Retina (tissue), 1 donor: Measurements from ENCODE around the gene OR8G1.
"Not testable (repeated sequence)": the region's sequence is repeated elsewhere in the genome, so short reads cannot be mapped to it uniquely, and the experiment has no call there.

Experiments
- DNase-seq: peaks from one replicate; pipeline ENCODE4 v3.0.0-alpha.2; 2016

The OR8G1 gene

DNA sequence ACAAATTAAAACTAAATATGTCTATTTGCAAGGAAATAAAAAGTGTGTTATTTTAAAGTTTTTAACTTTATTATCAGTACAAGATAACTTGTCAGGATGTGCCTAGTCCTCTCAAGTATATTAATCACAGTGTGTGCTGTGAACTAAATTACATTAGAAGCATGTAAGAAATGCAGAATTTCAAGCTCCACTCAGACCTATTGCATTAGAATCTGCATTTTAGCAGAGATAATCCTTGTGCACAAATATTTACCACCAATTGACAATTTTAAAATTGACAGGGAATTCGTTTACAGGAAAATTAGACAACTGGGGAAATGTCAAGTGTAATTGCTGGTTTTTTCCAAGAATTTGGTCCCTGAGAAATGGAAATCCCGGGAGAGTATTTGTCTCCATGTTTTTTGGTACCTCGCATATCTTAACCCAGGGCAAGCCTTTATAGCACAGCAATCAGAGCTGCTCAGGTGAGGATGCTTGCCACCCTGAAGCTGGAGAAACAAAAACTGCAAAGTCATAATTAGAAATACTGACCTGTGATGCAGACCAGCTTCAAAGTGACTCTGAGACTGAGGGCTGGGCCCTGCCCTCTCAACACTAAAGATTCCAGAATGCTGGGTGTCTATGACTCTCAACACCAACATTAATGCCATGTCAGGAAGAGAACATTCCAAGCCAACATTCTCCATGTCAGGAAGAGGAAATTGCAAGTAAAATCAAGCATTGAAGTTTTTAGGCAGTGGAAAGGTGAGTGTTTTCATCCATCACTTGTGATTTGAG lies at the start of gene OR8G1:
Gene OR8G1 (plus strand): TSS at position 475 of the 777 bp plus-strand sequence. CDS start 8,581 bp downstream, outside the sequence.
- no peak for DNase-seq

DNA sequence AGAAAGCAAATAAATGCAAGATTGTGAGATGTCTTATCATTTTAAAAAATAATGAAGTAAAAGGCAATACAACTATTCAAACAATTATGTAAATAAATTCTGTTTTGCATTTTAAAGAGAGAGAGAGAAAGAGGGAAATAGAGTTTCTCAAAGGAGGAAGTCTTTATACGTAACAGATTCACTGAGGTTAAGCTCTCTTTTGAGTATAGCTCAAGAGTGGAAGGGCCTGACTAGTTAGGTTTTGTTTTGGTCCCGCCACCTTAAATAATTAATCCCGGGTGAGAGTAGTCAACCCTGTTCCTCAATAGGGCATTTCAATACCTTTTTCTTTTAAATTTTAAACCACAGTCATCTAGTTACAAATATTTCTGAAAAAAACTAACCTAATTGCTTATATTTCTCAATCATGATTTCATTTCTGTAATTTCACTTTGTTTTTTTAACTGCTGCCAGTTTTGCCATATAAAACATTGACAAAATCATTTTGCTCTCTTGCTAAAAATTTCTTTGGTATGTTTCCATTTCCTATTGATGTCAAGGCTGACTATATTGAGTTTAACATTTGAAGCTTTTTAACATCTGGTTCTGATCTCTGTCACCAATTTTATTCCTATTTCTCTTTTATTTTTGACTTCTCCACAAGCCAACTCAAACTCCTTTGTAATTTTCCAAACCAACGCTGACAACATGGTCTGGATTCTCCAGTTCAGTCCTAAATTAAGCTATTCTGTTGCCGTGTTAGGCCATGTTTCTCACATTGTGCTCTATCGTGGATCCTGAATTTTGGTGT lies 47.5 kb upstream of the OR8G1 start:
- DNase-seq, result no peak

- DNase-seq, result no peak
Measured at GRCh38 chr11:124194293-124195188, 46.4 kb upstream of the OR8G1 start.

DNA sequence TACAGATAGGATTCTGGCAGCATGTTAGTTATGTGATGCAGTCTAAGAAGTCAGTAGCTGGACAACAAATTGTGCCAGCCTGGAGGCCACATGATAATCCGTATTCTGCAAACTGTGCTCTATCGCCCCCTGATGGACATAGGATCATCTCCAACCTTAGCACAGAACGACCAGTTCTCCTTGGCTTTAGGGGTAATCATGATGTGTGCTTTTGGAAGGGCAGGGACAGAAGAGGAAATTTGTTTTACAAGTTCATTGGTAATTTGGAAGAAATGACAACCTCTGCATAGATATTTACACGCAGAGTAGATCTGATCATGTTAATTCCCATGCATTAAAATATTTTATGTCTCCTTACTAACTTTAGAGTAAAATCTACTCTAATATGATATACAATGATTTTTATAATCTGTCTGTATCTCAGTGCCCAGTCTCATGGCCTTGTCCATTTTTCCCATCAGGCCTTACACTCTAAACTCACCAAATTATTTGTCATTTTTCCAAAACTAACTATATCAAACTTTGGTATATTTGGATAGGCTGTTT lies 45.6 kb upstream of the OR8G1 start:
- peak; percentile 36 for DNase-seq

- no peak for DNase-seq
Measured at GRCh38 chr11:124197999-124198398, 42.9 kb upstream of the OR8G1 start.

DNA sequence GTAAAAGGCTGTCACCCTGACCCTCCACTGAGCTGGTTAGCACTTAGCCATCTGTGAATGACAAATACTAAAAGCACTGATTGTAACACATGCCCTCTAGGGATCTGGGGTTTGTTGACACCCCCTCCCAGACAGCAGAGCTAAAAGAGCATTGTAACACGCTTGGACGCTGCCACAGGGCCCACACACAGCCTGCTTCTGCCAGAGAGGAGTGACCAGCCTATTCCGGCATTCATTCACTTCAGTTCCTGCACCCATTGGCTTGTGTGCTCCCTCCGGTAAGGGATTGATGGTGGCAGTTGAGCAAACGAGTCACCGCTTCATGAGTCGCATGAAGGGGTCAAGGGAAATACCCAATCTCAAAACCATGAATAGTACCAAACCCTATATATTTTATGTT lies 42.0 kb upstream of the OR8G1 start:
- no peak for DNase-seq

DNA sequence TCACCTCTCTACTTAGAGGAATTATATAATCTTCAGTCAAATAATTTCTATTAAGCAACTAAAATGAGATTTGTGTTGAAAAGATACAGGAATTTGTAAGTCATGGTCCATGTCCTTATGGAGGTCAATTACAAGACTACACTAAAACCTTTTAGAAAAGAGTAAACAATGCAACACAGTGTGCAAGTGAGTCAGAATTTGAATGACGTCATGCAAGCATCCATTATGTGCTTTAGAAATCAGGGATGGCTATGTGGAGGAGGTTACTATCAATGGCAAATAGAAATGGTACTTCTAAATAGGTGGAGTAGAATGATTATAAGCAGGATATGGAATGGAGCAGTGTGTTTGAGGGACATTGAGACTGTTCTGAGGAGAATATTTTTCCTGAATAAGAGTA lies 41.2 kb upstream of the OR8G1 start:
- no peak for DNase-seq

GRCh38 chr11:124200671-124201070 lies 40.2 kb upstream of the OR8G1 start:
- no peak for DNase-seq

GRCh38 chr11:124202951-124203350 lies 37.9 kb upstream of the OR8G1 start:
- no peak for DNase-seq

DNA sequence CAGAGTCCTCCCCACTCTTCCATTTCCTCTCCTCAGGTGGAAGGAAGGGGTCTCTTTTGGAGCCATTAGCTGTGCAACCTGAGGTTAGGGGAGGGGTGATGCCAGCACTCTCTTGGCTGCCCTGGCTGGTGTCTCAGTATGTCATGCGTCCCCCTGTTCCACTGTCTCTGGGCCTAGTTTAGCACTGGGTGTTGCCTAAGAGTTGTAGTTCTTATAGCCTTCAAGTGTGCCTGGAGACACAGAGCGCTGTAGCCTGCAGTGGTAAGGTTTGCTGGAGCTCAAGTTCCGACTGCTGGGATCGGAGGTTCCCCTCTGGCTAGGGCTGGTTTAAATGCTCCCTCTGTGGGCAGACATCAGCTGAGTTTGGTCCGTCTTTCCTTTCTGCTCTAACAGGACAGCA lies 36.9 kb upstream of the OR8G1 start:
- DNase-seq, result no peak

DNA sequence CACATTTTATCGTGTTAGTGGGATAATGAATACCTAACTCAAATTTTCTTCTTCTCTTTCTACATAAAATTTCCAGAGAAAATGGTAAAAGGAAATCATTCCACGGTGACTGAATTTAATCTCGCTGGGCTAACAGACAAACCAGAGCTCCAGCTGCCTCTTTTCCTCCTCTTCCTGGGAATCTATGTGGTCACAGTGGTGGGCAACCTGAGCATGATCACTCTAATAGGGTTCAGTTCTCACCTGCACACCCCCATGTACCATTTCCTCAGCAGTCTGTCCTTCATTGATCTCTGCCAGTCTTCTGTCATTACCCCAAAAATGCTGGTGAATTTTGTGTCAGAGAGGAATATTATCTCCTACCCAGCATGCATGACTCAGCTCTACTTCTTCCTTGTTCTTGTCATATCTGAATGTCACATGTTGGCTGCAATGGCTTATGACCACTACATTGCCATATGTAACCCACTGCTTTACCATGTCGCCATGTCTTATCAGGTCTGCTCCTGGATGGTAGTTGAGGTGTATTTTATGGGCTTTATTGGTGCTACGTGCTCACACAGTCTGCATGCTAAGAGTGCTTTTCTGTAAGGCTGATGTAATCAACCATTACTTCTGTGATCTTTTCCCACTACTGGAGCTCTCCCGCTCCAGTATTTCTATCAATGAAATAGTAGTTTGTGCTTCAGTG lies 33.6 kb upstream of the OR8G1 start:
- DNase-seq, result no peak

DNA sequence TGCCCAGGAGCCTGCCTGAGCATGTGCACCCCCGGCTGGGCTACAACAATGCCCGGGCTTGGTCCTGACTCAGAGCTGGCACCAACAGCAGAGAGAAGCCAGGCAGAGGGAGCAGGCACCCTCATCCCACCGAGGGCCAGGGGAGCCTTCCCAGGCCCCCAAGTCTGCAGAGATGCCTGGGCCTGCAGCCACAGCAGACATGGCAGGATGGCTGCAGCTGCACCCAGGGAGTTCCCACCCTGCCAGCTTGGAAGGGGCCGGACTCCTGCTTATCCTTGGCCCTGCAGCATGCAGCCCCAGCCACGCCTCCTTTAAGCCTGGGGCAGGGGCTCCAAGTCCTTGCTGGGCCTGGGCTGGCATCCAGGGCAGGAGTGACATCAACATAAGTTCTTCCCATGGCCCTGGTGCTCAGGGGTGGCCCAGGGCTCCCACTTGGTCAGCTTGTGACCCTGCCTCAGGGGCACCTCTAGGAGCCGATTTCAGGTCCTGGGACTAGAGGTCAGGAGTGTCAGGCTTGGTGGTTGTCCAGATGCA lies 31.0 kb upstream of the OR8G1 start:
- DNase-seq, result no peak

GRCh38 chr11:124210421-124210820 lies 30.5 kb upstream of the OR8G1 start:
- DNase-seq, result no peak

DNA sequence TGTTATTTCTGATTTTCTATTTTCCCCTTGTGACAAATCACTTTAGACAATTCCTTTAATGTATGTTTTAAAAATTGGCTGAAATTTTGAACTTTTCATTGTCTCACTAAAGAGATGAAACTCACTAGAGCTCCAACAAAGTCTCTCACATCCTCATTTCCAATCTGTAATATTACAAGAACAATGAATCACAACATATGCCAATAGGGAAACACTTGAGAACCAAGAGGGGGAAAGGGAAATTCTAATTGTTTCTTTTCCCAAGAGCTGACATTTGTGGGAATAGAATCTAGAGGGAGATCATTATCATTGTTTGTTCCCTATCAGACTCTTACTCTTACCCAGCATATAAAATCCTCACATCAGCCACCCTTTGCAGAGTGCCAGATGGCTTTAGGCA lies 29.6 kb upstream of the OR8G1 start:
- DNase-seq, result no peak

DNA sequence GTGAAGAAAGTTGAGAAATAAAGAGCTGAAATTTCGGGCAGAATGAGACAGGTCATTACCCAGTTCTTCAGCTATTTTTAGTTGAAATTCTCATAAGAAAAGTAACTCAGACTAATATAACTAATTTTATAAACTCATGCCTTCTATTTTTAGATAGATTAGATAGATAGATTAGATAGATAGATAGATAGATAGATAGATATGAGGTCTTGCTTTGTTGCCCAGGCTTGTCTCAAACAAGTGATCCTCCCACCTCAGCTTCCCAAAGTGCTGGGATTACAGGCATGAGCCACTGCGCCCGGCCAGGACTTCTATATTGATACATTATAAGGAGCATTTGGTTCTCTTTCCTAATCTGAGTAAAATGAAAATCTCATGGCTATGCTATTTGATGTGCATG lies 26.9 kb upstream of the OR8G1 start:
- DNase-seq, result no peak

- no peak for DNase-seq
Measured at GRCh38 chr11:124219126-124219525, 21.8 kb upstream of the OR8G1 start.

DNA sequence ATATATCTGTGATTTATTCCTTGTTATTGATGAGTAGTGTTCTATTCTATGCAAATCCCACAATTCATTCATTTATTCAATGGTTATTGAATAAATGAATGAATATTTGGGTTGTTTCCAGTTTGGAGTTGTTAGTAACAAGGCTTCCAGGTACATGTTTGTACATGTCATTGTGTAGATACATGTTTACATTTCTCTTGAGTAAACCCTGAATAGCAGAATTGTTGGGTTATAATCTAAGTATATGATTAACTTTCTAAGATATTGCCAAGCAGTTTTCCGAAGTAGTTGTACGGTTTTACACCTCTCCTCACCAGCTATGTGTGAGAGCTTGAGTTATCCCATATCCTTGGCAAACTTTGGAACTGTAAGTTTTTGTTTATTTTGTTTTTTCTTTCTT lies 18.5 kb upstream of the OR8G1 start:
- no peak for DNase-seq

- DNase-seq, result not testable (repeated sequence)
Measured at GRCh38 chr11:124224618-124225423, 16.1 kb upstream of the OR8G1 start.

GRCh38 chr11:124225471-124225870 lies 15.4 kb upstream of the OR8G1 start:
- no peak for DNase-seq

DNA sequence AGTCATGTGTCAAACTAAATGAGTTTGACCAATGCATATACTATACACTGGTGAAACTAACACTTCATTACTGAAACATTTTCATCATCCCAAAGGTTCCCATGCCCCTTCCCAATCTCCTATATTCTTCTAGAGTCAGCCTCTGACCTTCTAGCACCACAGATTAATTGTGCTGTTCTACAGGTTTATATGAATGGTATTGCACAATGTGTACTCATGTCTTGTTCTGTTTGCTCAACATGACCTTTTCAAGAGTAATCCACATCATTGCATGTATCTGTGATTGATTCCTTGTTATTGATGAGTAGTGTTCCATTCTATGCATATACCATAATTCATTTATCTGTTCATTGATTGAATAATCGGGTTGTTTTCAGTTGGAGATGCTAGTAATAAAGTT lies 7.5 kb upstream of the OR8G1 start:
- no peak for DNase-seq

DNA sequence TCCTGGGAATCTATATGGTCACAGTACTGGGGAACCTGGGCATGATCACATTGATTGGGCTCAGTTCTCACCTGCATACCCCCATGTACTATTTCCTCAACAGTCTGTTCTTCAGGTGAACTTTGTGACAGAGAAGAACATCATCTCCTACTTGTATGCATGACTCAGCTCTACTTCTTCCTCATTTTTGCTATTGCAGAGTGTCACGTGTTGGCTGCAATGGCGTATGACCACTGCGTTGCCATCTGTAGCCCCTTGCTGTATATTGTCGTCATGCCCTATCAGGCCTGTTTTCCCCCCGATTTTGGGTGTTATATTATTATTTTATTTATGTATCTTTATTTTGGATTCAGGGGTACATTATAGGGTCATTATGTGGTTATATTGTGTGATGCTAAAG lies 2.4 kb upstream of the OR8G1 start:
- DNase-seq, result no peak
